GM12801 (cell line): Measurements from ENCODE around the gene GPBAR1.

Experiments used
- TF ChIP-seq, protein P1 (sequence below): IDR thresholded peaks from one replicate; pipeline ENCODE4 v1.5.1; 2011; ENCODE audit warnings: control low read depth; ENCODE audit not compliant: insufficient read length; ENCODE audit errors: extremely low read depth

GPBAR1 gene

DNA sequence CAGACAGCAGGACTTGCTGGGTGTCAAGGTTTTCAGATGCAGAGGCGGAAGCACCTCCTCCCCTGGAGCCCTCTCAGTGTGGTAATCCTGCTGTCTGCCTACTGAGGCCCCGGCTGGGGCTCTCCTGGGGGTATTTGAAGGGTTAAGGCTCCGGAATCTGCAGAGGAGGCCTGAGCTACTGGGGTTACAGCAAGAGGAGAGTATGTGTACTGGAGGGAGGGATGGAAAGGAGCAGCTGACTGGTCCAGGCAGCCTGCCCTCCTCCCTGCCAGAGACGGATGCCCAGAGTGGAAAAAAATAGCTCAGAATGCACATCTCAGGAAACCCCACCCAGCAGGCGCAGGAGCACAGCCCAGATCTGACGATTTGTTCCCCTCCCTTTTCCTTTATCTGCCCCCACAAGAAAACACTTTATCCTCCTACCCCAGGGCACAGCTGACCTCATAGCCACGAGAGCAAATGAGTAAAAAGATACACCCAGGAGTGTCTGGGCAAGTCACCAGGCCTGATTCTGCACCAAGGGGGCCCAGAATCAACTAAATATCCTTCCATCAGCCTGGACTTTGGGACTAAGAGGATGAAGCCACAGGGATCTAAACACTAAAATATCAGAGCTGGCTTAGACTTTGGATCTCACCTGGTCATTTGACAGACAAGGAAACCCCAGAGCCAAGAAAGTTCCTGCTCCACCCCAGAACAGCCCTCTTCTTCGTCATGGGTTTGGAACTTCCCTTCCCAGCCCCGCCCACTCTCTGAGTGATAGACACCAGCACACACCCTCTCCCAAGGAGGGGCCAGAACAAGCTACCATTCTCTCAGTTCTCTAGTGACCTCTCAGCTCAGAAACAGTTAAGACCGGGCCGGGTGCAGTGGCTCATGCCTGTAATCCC lies 26.0 kb downstream of the GPBAR1 start:
- TF ChIP-seq, protein P1, sequence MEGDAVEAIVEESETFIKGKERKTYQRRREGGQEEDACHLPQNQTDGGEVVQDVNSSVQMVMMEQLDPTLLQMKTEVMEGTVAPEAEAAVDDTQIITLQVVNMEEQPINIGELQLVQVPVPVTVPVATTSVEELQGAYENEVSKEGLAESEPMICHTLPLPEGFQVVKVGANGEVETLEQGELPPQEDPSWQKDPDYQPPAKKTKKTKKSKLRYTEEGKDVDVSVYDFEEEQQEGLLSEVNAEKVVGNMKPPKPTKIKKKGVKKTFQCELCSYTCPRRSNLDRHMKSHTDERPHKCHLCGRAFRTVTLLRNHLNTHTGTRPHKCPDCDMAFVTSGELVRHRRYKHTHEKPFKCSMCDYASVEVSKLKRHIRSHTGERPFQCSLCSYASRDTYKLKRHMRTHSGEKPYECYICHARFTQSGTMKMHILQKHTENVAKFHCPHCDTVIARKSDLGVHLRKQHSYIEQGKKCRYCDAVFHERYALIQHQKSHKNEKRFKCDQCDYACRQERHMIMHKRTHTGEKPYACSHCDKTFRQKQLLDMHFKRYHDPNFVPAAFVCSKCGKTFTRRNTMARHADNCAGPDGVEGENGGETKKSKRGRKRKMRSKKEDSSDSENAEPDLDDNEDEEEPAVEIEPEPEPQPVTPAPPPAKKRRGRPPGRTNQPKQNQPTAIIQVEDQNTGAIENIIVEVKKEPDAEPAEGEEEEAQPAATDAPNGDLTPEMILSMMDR, result no peak

GRCh38 chr2:218289639-218290315 lies 29.0 kb downstream of the GPBAR1 start:
- TF ChIP-seq, protein P1, result no peak

DNA sequence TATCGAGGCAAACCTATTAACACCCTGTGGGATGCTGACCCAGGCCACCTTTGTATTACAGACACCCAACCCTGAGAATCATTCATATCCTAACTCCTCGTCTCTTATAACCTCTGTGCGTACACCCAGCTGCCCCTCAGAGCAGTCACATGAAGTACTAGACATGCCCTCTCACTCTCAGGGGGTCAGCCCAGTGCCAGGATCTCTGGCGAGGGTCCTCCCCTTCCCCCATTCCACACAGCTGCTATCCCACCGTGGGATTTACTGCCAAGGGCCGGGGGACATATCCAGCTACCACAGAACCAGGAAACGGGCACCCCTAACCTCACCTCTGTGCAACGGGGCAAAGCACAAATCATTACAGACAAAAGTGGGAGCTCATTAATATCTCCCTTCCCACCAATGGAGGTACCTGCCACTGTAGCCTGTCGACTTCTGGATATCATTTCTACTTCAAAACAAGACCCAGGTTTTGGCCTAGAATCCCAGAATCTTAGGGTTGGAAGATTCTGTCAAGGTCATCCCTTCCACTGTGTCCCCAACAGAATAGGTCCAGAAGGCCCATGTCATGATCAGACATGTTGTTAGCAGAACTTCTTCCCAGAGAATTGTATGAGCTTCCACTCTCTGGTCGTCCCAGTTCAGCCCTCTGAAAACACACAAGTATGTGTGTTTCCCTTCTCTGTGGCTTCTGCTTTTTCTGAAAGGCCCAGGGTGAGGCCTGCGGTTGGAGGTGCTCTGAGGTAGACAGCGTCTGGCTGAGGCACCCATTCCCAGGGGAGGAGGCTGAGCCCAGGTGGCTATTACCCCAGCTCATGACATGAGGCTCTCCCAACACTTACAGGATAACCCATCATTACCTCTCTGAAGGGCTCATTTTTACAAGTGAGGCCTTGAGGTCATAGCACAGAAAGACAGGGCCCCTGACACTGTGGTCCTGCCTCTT lies 29.8 kb downstream of the GPBAR1 start:
- TF ChIP-seq, protein P1, result no peak

- TF ChIP-seq, protein P1, result no peak
Observed at GRCh38 chr2:218291318-218292047, 30.7 kb downstream of the GPBAR1 start.

- TF ChIP-seq, protein P1, result no peak
Observed at GRCh38 chr2:218292048-218293014, 31.5 kb downstream of the GPBAR1 start, which contains the start of gene TMBIM1. TMBIM1 (minus strand) TSS chr2:218292503; CDS start chr2:218282141, 10,362 bp downstream.
